H9 (cell line): ENCODE data around the gene AFF2. TPM values are rescaled to one million over a fixed set of nuclear protein-coding genes. Genes with fewer than 3 reads are reported as not detected.

Experiments
- DNase-seq: peaks from one replicate; pipeline ENCODE4 v3.0.0-alpha.2; 2017
- H2AFZ ChIP-seq: one replicate; pipeline ENCODE4 v1.6.1; 2013; ENCODE audit warnings: mild to moderate bottlenecking, low read length, control low read depth, moderate library complexity
- H2AK5ac ChIP-seq: 2 replicates; pipeline ENCODE4 v1.6.1; 2013; ENCODE audit warnings: low read length, control low read depth, mixed read lengths; ENCODE audit not compliant: insufficient read length
- H2BK120ac ChIP-seq: one replicate; pipeline ENCODE4 v1.6.1; 2013; ENCODE audit warnings: low read depth, mild to moderate bottlenecking, low read length, control low read depth, inconsistent platforms; ENCODE audit not compliant: poor library complexity, severe bottlenecking
- H2BK12ac ChIP-seq: 2 replicates; pipeline ENCODE4 v1.6.1; 2013; ENCODE audit warnings: low read length, control low read depth, mixed read lengths, low read depth; ENCODE audit not compliant: insufficient read length
- H2BK15ac ChIP-seq: 2 replicates; pipeline ENCODE4 v1.6.1; 2013; ENCODE audit warnings: low read depth, low read length, control low read depth
- H2BK20ac ChIP-seq: one replicate; pipeline ENCODE4 v1.6.1; 2013; ENCODE audit warnings: low read depth, mild to moderate bottlenecking, low read length, control low read depth, inconsistent platforms; ENCODE audit not compliant: poor library complexity, severe bottlenecking
- H2BK5ac ChIP-seq: 2 replicates; pipeline ENCODE4 v1.6.1; 2013; ENCODE audit warnings: low read length, control low read depth, mixed read lengths; ENCODE audit not compliant: insufficient read length
- H3K14ac ChIP-seq: 2 replicates; pipeline ENCODE4 v1.6.1; 2013; ENCODE audit warnings: low read length, control low read depth; ENCODE audit not compliant: insufficient read depth
- H3K18ac ChIP-seq: 2 replicates; pipeline ENCODE4 v1.6.1; 2013; ENCODE audit warnings: low read depth, mild to moderate bottlenecking, mixed read lengths, low read length, control low read depth; ENCODE audit not compliant: insufficient read length
- H3K23ac ChIP-seq: 2 replicates; pipeline ENCODE4 v1.6.1; 2013; ENCODE audit warnings: low read length, control low read depth, mixed read lengths, low read depth; ENCODE audit not compliant: insufficient read length
- H3K23me2 ChIP-seq: 2 replicates; pipeline ENCODE4 v1.6.1; 2013; ENCODE audit warnings: low read depth, mild to moderate bottlenecking, mixed read lengths, low read length, control low read depth; ENCODE audit not compliant: insufficient read length, poor library complexity, severe bottlenecking
- H3K27ac ChIP-seq: 2 replicates; pipeline ENCODE4 v1.5.1; 2013; ENCODE audit warnings: low read length, control low read depth, mixed read lengths, low read depth; ENCODE audit not compliant: insufficient read length
- H3K27me3 ChIP-seq: 2 replicates; pipeline ENCODE4 v1.6.1; 2013; ENCODE audit warnings: low read length, control low read depth, inconsistent platforms; ENCODE audit not compliant: insufficient read depth
- H3K4ac ChIP-seq: 2 replicates; pipeline ENCODE4 v1.6.1; 2013; ENCODE audit warnings: low read depth, mild to moderate bottlenecking, control low read depth, inconsistent platforms, low read length, moderate library complexity
- H3K4me1 ChIP-seq: 2 replicates; pipeline ENCODE4 v1.6.1; 2013; ENCODE audit warnings: low read length, control low read depth, inconsistent platforms; ENCODE audit not compliant: insufficient read depth
- H3K4me2 ChIP-seq: 2 replicates; pipeline ENCODE4 v1.6.1; 2013; ENCODE audit warnings: low read length, control low read depth, mixed read lengths; ENCODE audit not compliant: insufficient read length, insufficient read depth
- H3K56ac ChIP-seq: 2 replicates; pipeline ENCODE4 v1.6.1; 2013; ENCODE audit warnings: low read depth, mild to moderate bottlenecking, mixed read lengths, low read length, control low read depth; ENCODE audit not compliant: insufficient read length
- H3K79me1 ChIP-seq: 2 replicates; pipeline ENCODE4 v1.6.1; 2013; ENCODE audit warnings: low read depth, mild to moderate bottlenecking, moderate library complexity, low read length, control low read depth, inconsistent platforms; ENCODE audit not compliant: insufficient read depth, poor library complexity, severe bottlenecking
- H3K79me2 ChIP-seq: 2 replicates; pipeline ENCODE4 v1.6.1; 2013; ENCODE audit warnings: low read length, control low read depth, inconsistent platforms; ENCODE audit not compliant: insufficient read depth
- H3K9ac ChIP-seq: 2 replicates; pipeline ENCODE4 v1.6.1; 2013; ENCODE audit warnings: low read length, control low read depth, mixed read lengths; ENCODE audit not compliant: insufficient read length; ENCODE audit errors: extremely low read depth
- H3K9me3 ChIP-seq: one replicate; pipeline ENCODE4 v1.6.1; 2013; ENCODE audit warnings: low read depth, low read length, inconsistent platforms; ENCODE audit not compliant: control insufficient read depth
- H3T11ph ChIP-seq: one replicate; pipeline ENCODE4 v1.6.1; 2013; ENCODE audit warnings: mild to moderate bottlenecking, low read length, control low read depth, inconsistent platforms
- H4K20me1 ChIP-seq: one replicate; pipeline ENCODE4 v1.6.1; 2013; ENCODE audit not compliant: control insufficient read depth, insufficient read length, insufficient read depth
- H4K5ac ChIP-seq: 2 replicates; pipeline ENCODE4 v1.6.1; 2013; ENCODE audit warnings: low read depth, mild to moderate bottlenecking, mixed read lengths, low read length, control low read depth; ENCODE audit not compliant: insufficient read length
- H4K8ac ChIP-seq: replicated peaks from 2 replicates; pipeline ENCODE4 v1.6.1; 2013; ENCODE audit warnings: low read length, control low read depth, mixed read lengths, low read depth; ENCODE audit not compliant: insufficient read length
- H4K91ac ChIP-seq: 2 replicates; pipeline ENCODE4 v1.6.1; 2013; ENCODE audit warnings: low read depth, mild to moderate bottlenecking, moderate library complexity, mixed read lengths, low read length, control low read depth; ENCODE audit not compliant: insufficient read length
- H3K27ac Mint-ChIP-seq, 3 experiments: 2 replicates in 2 of 3; 3 replicates in 1 of 3; pipeline ENCODE4 v1.8.0; 2020 to 2021; ENCODE audit warnings: mixed read lengths in 3 of 3, mild to moderate bottlenecking in 1 of 3, moderate library complexity in 1 of 3
- H3K27me3 Mint-ChIP-seq: 2 replicates; pipeline ENCODE4 v1.8.0; 2021; ENCODE audit warnings: low read depth, mild to moderate bottlenecking, moderate library complexity, mixed read lengths
- H3K36me3 Mint-ChIP-seq, 3 experiments: 2 replicates in 2 of 3; 3 replicates in 1 of 3; pipeline ENCODE4 v1.8.0; 2020 to 2021; ENCODE audit warnings: low read depth in 3 of 3, mixed read lengths in 3 of 3; ENCODE audit not compliant: insufficient read depth in 1 of 3
- H3K4me1 Mint-ChIP-seq, 2 experiments: 2 replicates each; pipeline ENCODE4 v1.8.0; 2020; ENCODE audit warnings: mixed read lengths in 2 of 2
- H3K4me3 Mint-ChIP-seq, 2 experiments: 2 replicates in 1 of 2; 3 replicates in 1 of 2; pipeline ENCODE4 v1.8.0; 2020 to 2021; ENCODE audit warnings: mild to moderate bottlenecking in 2 of 2, mixed read lengths in 2 of 2, moderate library complexity in 1 of 2
- H3K9me3 Mint-ChIP-seq, 2 experiments: 2 replicates in 1 of 2; 3 replicates in 1 of 2; pipeline ENCODE4 v1.8.0; 2020; ENCODE audit warnings: mild to moderate bottlenecking in 2 of 2, mixed read lengths in 2 of 2, moderate library complexity in 1 of 2
- WGBS: extraction: QIAGEN DNeasy Blood & Tissue Kit; methylation state at CpG from one replicate; pipeline ENCODE4 v1.1.7; 2013; ENCODE audit warnings: missing lambda C conversion rate, low lambda C conversion rate, mixed read lengths; ENCODE audit not compliant: insufficient read length; ENCODE audit errors: extremely low coverage; 5-methylcytosine and 5-hydroxymethylcytosine counted together
- total RNA-seq: library from RNA; stranded (reverse); gene quantifications from 2 replicates; pipeline ENCODE4 v1.2.1, GENCODE V29; 2021
- TF ChIP-seq, protein P1 (sequence below): fragments of 200-600 bp; sonication (generic); conservative IDR thresholded peaks from 3 replicates; pipeline ENCODE4 v1.8.0; 2021; ENCODE audit warnings: antibody characterized with exemption, mild to moderate bottlenecking

Gene AFF2
- total RNA-seq, 1 experiment from 2014 or later, result 14.6 TPM

DNA sequence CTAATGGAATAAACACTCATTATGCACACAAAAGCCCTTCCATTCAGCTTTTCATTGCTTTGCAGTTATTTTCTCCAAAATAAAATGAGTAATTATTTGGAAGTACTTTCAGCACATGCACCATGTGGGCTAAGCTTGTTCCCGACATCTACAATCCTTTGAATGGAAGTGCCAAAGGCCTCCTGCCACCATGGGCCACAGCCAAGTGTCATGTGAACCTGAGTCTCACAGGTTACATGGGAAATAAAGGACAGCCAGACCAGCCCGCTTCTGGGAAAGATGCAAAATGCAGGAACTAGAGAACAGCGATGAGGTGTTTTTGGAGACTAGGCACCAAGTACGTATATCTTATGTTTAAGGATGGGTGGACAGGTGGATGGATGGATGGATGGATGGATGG is 181.8 kb downstream of the AFF2 start:
- peaks cover 0 to 2% (median 0%) of the 10 kb centered on the region in 3 experiments; a peak in 1 of 7 replicates for H3K36me3 Mint-ChIP-seq
- no peaks in the 10 kb centered on the region for H3K4me1 Mint-ChIP-seq
- Histone ChIP-seq H3K9ac (no peak overlapping the region), H3K79me2 (no peaks in the 10 kb centered on the region), H2BK12ac (no peak overlapping the region), H3K27ac (no peak overlapping the region), H3K79me1 (no peaks in the 10 kb centered on the region), H2AFZ (no peak overlapping the region), H4K91ac (no peak overlapping the region), H4K8ac (no peak overlapping the region), H4K5ac (no peak overlapping the region), H3K27me3 (no peaks in the 10 kb centered on the region), H3K14ac (no peak overlapping the region), H3K9me3 (peaks cover 21% of the 10 kb centered on the region), H3K23me2 (no peaks in the 10 kb centered on the region), H4K20me1 (no peaks in the 10 kb centered on the region), H2AK5ac (no peak overlapping the region), H3K4me1 (no peaks in the 10 kb centered on the region), H3K23ac (no peak overlapping the region), H3K56ac (no peak overlapping the region), H2BK5ac (no peak overlapping the region), H3K4me2 (no peak overlapping the region), H3T11ph (no peak overlapping the region), H2BK15ac (no peak overlapping the region), H3K18ac (no peak overlapping the region), H2BK120ac (no peak overlapping the region), H2BK20ac (no peak overlapping the region), H3K4ac (no peak overlapping the region)
- H3K27ac Mint-ChIP-seq, result no peak overlapping the region
- peaks cover 41 to 52% of the 10 kb centered on the region in 2 experiments for H3K9me3 Mint-ChIP-seq
- H3K27me3 Mint-ChIP-seq, result no peaks in the 10 kb centered on the region
- DNase-seq, result no peak
- no CpG with 5 or more reads among the region's 4 CpGs for WGBS
- H3K4me3 Mint-ChIP-seq, result no peak overlapping the region
- TF ChIP-seq, protein P1, sequence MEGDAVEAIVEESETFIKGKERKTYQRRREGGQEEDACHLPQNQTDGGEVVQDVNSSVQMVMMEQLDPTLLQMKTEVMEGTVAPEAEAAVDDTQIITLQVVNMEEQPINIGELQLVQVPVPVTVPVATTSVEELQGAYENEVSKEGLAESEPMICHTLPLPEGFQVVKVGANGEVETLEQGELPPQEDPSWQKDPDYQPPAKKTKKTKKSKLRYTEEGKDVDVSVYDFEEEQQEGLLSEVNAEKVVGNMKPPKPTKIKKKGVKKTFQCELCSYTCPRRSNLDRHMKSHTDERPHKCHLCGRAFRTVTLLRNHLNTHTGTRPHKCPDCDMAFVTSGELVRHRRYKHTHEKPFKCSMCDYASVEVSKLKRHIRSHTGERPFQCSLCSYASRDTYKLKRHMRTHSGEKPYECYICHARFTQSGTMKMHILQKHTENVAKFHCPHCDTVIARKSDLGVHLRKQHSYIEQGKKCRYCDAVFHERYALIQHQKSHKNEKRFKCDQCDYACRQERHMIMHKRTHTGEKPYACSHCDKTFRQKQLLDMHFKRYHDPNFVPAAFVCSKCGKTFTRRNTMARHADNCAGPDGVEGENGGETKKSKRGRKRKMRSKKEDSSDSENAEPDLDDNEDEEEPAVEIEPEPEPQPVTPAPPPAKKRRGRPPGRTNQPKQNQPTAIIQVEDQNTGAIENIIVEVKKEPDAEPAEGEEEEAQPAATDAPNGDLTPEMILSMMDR, result no peak
